ENCODE results near the gene FBXW9.

FBXW9 gene

DNA sequence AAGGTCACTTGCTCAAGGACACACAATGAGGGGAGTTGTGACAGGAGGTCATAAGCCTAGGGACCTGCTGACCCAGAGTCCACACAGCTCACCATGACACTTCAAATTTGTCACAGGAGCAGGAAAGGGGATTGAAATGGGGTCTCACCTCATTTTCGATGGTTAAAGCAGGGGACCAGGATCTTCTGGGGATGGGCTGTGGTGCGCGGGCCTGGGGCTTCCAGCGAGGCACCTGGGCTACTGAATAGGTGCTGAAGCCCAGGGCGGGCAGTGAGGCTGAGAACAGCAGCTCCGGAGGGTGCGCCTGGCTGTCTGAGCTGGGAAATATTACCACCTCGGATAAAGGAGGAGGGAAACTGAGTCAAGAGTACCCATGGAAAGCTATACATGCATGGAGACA lies 40.9 kb downstream of the FBXW9 start:
- H3K4me3 ChIP-seq (ENCODE audit: insufficient read depth, low read length, poor library complexity, severe bottlenecking) = no peak overlapping the region
- no peaks in the 10 kb centered on the region for H3K27me3 ChIP-seq (ENCODE audit: low read length)
- H3K9me2 ChIP-seq (replicated peaks; ENCODE audit: insufficient read depth, low read length) = no peaks in the 10 kb centered on the region
- 0 out of 2 replicates have a peak, but pooled peaks cover 10% of the 10 kb centered on the region for H3K36me3 ChIP-seq (ENCODE audit: low read length)
- H2AFZ ChIP-seq (ENCODE audit: low read depth, low read length, severe bottlenecking) = no peak overlapping the region
- no peak overlapping the region for H3K9ac ChIP-seq (ENCODE audit: low read length)
- no peak for TF ChIP-seq EZH2phosphoT487 (conservative IDR thresholded peaks at IDR 0.05; ENCODE audit: low read length)
- TF ChIP-seq, protein P1, sequence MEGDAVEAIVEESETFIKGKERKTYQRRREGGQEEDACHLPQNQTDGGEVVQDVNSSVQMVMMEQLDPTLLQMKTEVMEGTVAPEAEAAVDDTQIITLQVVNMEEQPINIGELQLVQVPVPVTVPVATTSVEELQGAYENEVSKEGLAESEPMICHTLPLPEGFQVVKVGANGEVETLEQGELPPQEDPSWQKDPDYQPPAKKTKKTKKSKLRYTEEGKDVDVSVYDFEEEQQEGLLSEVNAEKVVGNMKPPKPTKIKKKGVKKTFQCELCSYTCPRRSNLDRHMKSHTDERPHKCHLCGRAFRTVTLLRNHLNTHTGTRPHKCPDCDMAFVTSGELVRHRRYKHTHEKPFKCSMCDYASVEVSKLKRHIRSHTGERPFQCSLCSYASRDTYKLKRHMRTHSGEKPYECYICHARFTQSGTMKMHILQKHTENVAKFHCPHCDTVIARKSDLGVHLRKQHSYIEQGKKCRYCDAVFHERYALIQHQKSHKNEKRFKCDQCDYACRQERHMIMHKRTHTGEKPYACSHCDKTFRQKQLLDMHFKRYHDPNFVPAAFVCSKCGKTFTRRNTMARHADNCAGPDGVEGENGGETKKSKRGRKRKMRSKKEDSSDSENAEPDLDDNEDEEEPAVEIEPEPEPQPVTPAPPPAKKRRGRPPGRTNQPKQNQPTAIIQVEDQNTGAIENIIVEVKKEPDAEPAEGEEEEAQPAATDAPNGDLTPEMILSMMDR (IDR thresholded peaks at IDR 0.05; ENCODE audit: insufficient read depth, low read length, poor library complexity, severe bottlenecking) = no peak
- no peak overlapping the region for H3K27ac ChIP-seq (ENCODE audit: low read depth, low read length)
- no peaks in the 10 kb centered on the region for H3K9me3 ChIP-seq (ENCODE audit: insufficient read depth, low read length)
- H3F3A ChIP-seq (ENCODE audit: insufficient read depth) = no peaks in the 10 kb centered on the region
- no peaks in the 10 kb centered on the region for H4K20me1 ChIP-seq (ENCODE audit: low read depth, low read length)
- H3K79me2 ChIP-seq (ENCODE audit: insufficient read depth, low read length) = no peaks in the 10 kb centered on the region
- H3K4me2 ChIP-seq (ENCODE audit: low read depth, low read length, poor library complexity, severe bottlenecking) = no peak overlapping the region

DNA sequence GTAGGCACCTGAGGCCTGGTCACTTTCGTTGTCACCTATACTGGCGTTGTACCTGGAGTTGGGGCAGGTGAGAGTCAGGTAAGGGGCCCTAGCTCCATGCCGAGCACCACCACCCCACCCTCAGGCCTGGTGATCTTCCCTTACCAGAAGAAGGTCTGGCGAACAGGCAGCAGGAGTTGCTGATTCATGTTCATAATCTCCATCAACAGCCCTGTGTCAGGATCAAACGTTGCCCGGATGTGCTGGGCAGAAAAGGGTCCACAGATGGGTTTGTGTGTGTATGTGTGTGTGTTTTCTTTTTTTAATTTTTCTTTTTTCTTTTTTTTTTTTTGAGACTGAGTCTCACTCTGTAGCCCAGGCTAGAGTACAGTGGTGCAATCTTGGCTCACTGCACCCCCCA lies 44.2 kb downstream of the FBXW9 start:
- Histone ChIP-seq H3K9me3 (ENCODE audit: insufficient read depth, low read length) (no peaks in the 10 kb centered on the region), H3K4me2 (ENCODE audit: low read depth, low read length, poor library complexity, severe bottlenecking) (no peak overlapping the region), H3K4me3 (ENCODE audit: insufficient read depth, low read length, poor library complexity, severe bottlenecking) (no peak overlapping the region), H3K27me3 (ENCODE audit: low read length) (no peaks in the 10 kb centered on the region), H4K20me1 (ENCODE audit: low read depth, low read length) (no peaks in the 10 kb centered on the region), H2AFZ (ENCODE audit: low read depth, low read length, severe bottlenecking) (no peak overlapping the region), H3K27ac (ENCODE audit: low read depth, low read length) (no peak overlapping the region), H3F3A (ENCODE audit: insufficient read depth) (no peaks in the 10 kb centered on the region), H3K79me2 (ENCODE audit: insufficient read depth, low read length) (no peaks in the 10 kb centered on the region), H3K36me3 (ENCODE audit: low read length) (0 out of 2 replicates have a peak, but pooled peaks cover under 1% of the 10 kb centered on the region), H3K9ac (ENCODE audit: low read length) (no peak overlapping the region), H3K9me2 (replicated peaks; ENCODE audit: insufficient read depth, low read length) (no peaks in the 10 kb centered on the region)
- TF ChIP-seq EZH2phosphoT487 (conservative IDR thresholded peaks at IDR 0.05; ENCODE audit: low read length) = no peak
- TF ChIP-seq, protein P1 (IDR thresholded peaks at IDR 0.05; ENCODE audit: insufficient read depth, low read length, poor library complexity, severe bottlenecking) = no peak

DNA sequence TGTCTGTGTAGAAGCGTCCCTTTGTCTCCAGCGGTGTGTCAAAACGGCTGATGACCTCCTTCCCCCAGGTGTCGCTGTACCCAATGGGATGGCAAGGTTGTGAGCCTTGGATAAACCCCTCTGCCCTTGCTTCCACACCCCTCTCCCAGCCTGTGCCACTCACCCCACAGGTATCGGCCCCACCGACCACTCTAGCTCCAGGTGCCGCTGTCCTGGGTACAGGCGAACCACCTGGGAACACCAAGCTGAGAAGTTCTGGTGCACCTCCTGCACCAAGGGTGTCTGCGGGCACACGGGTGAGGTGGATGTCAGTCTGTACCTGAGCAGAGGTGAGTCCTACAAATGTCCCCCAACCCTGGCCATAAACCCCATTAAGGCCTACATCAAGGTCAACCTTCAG lies 46.5 kb downstream of the FBXW9 start:
- TF ChIP-seq EZH2phosphoT487 (conservative IDR thresholded peaks at IDR 0.05; ENCODE audit: low read length) = no peak
- TF ChIP-seq, protein P1 (IDR thresholded peaks at IDR 0.05; ENCODE audit: insufficient read depth, low read length, poor library complexity, severe bottlenecking) = no peak

More for the DNA sequence above, 46.5 kb downstream of the FBXW9 start:
- no peaks in the 10 kb centered on the region for H3K9me3 ChIP-seq (ENCODE audit: insufficient read depth, low read length)
- H3F3A ChIP-seq (ENCODE audit: insufficient read depth) = no peaks in the 10 kb centered on the region
- no peak overlapping the region for H3K4me2 ChIP-seq (ENCODE audit: low read depth, low read length, poor library complexity, severe bottlenecking)
- H3K4me3 ChIP-seq (ENCODE audit: insufficient read depth, low read length, poor library complexity, severe bottlenecking) = no peak overlapping the region
- no peaks in the 10 kb centered on the region for H4K20me1 ChIP-seq (ENCODE audit: low read depth, low read length)
- no peak overlapping the region for H2AFZ ChIP-seq (ENCODE audit: low read depth, low read length, severe bottlenecking)
- no peak overlapping the region for H3K27ac ChIP-seq (ENCODE audit: low read depth, low read length)
- H3K9ac ChIP-seq (ENCODE audit: low read length) = no peak overlapping the region
- no peaks in the 10 kb centered on the region for H3K36me3 ChIP-seq (ENCODE audit: low read length)
- H3K27me3 ChIP-seq (ENCODE audit: low read length) = no peaks in the 10 kb centered on the region
- H3K9me2 ChIP-seq (replicated peaks; ENCODE audit: insufficient read depth, low read length) = no peaks in the 10 kb centered on the region
- H3K79me2 ChIP-seq (ENCODE audit: insufficient read depth, low read length) = no peaks in the 10 kb centered on the region
